Upper lobe of right lung (tissue), 1 donor: ENCODE data around the gene OR8D1. TPM values are rescaled to one million over a fixed set of nuclear protein-coding genes. Genes with fewer than 3 reads are reported as not detected.

Experiments used
- ATAC-seq: fragments of 200-7000 bp; cut with Tn5 transposase; one replicate; pipeline ENCODE4 v1.9.1; 2020; ENCODE audit warnings: mild to moderate bottlenecking, moderate library complexity
- DNase-seq: peaks from one replicate; pipeline ENCODE4 v3.0.0-alpha.2; 2020
- H3K27ac ChIP-seq: fragments of 200-600 bp; one replicate; pipeline ENCODE4 v1.8.0; 2022
- H3K27me3 ChIP-seq: fragments of 200-600 bp; one replicate; pipeline ENCODE4 v1.8.0; 2022; ENCODE audit warnings: mild to moderate bottlenecking
- H3K36me3 ChIP-seq: fragments of 200-600 bp; one replicate; pipeline ENCODE4 v1.8.0; 2022
- H3K4me1 ChIP-seq: fragments of 200-600 bp; one replicate; pipeline ENCODE4 v1.8.0; 2022
- H3K4me3 ChIP-seq: fragments of 200-600 bp; one replicate; pipeline ENCODE4 v1.8.0; 2022; ENCODE audit warnings: mild to moderate bottlenecking
- H3K9me3 ChIP-seq: fragments of 200-600 bp; one replicate; pipeline ENCODE4 v1.8.0; 2022
- intact Hi-C: fragments of 100-400 bp; cut with DNase I; formaldehyde crosslinking; loops from one replicate; pipeline ENCODE4 v1.11.0; 2022
- total RNA-seq: library from RNA; stranded (reverse); fragmentation: NEBNext Ultra II Directional; extraction: Animal tissue kit (Norgen Biotek cat#: 25700); gene quantifications from one replicate; pipeline ENCODE4 v1.2.1, GENCODE V29; 2021
- TF ChIP-seq, protein P1 (sequence below): fragments of 200-600 bp; IDR thresholded peaks from one replicate; pipeline ENCODE4 v1.8.0; 2022; ENCODE audit warnings: antibody characterized with exemption
- donor health status: DM: no; HTN: yes; CAD: no; lungs with severe emphysema.

OR8D1 gene
- total RNA-seq, 1 donor from 2014 or later, result not detected

DNA sequence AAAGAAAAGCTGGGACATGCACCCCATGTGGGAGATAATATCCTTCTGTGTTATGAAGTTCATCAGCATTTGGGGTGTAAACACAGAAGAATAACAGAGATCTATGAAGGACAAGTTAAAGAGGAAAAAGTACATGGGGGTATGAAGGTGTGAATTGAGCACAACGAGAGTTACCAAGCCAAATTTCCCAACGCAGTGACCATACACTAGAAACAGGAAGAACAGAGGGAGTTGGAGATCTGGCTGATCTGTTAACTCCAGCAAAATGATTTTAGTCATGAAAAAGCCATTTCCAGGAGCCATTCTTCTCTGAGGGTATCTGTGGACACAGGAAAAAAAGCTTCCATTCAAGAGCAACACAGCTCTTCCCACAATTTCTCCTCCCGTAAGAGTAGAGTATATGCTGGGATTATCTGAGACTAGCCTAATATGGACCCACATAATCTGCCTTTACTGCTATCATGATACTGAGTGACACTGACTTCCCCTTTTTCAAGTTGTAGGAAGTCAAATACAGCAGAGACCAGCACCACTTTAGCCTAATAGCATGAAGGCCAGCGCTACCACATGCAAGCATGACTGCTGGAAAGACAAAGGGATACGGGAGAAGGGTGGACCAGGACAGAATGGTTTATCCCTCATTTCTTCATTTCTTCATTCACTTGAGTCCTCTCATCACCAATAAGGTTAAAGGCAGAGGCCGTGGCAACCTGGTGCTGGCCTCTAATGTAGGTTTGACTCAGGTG is 25.8 kb upstream of the OR8D1 start:
- no peaks in the 10 kb centered on the region for H3K27me3 ChIP-seq
- H3K9me3 ChIP-seq, result no peaks in the 10 kb centered on the region
- TF ChIP-seq, protein P1, sequence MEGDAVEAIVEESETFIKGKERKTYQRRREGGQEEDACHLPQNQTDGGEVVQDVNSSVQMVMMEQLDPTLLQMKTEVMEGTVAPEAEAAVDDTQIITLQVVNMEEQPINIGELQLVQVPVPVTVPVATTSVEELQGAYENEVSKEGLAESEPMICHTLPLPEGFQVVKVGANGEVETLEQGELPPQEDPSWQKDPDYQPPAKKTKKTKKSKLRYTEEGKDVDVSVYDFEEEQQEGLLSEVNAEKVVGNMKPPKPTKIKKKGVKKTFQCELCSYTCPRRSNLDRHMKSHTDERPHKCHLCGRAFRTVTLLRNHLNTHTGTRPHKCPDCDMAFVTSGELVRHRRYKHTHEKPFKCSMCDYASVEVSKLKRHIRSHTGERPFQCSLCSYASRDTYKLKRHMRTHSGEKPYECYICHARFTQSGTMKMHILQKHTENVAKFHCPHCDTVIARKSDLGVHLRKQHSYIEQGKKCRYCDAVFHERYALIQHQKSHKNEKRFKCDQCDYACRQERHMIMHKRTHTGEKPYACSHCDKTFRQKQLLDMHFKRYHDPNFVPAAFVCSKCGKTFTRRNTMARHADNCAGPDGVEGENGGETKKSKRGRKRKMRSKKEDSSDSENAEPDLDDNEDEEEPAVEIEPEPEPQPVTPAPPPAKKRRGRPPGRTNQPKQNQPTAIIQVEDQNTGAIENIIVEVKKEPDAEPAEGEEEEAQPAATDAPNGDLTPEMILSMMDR, result no peak
- intact Hi-C loops, result no loop called here
- no peak for ATAC-seq
- H3K4me1 ChIP-seq, result no peaks in the 10 kb centered on the region
- DNase-seq, result no peak
- H3K4me3 ChIP-seq, result no peak overlapping the region
- no peaks in the 10 kb centered on the region for H3K36me3 ChIP-seq
- no peak overlapping the region for H3K27ac ChIP-seq

DNA sequence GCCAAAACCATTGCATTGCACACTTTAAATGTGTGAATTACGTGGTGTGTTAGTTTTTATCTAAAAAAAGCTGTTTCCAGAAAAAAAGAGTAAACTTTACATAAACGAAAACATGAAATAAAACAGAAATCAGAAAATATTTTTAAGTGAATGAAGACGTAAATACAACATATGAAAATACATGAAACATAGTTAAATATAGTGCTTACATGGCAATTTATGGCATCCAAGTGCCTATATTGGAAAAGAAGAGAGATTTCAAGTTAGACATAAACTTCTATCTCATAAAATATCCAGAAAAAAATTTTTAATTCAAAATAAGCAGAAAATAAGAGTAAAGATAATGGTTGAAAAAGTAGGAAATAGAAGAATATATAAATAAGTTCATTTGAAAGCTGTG is 18.1 kb upstream of the OR8D1 start:
- Histone ChIP-seq H3K27ac (no peak overlapping the region), H3K36me3 (no peaks in the 10 kb centered on the region), H3K4me1 (no peaks in the 10 kb centered on the region), H3K4me3 (no peak overlapping the region), H3K9me3 (no peaks in the 10 kb centered on the region), H3K27me3 (no peaks in the 10 kb centered on the region)
- intact Hi-C loops, result no loop called here
- no peak for DNase-seq
- no peak for ATAC-seq
- TF ChIP-seq, protein P1, result no peak

DNA sequence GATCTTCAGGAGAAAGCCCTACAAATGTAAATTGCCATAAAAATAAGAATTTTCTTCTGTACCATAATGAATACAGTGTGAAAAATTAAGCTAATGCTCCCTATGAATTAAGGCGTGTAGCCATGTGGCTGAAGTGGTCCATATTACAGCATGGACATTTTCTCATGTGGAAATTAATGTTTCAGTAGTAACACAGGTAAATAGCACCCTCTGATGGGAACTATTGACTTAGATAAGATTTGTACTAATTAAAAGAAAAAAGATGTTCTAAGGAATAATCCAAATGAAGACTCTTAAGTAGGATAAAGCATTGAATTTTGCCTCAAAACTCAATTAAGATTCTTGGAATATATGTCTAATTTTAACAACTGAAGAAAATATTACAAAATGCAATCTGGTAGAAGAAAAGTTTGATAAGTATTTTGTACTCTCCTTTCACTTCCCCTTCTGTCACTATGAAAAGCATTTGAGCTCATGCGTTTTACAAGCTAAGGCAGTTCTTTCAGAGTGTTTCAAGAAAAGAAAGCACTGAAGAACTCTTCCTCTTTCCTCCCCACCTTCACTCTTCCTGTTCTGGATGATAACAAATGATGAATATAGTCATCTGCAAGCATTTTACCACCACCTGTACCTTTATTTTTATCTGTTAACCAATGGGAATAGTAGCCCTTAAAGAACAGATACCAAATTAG is 16.2 kb upstream of the OR8D1 start:
- TF ChIP-seq, protein P1, result no peak
- H3K4me3 ChIP-seq, result no peak overlapping the region
- no peaks in the 10 kb centered on the region for H3K36me3 ChIP-seq
- no peak for DNase-seq
- no peak for ATAC-seq
- intact Hi-C loops, result no loop called here
- H3K9me3 ChIP-seq, result no peaks in the 10 kb centered on the region
- no peak overlapping the region for H3K27ac ChIP-seq
- no peaks in the 10 kb centered on the region for H3K4me1 ChIP-seq
- H3K27me3 ChIP-seq, result no peaks in the 10 kb centered on the region

DNA sequence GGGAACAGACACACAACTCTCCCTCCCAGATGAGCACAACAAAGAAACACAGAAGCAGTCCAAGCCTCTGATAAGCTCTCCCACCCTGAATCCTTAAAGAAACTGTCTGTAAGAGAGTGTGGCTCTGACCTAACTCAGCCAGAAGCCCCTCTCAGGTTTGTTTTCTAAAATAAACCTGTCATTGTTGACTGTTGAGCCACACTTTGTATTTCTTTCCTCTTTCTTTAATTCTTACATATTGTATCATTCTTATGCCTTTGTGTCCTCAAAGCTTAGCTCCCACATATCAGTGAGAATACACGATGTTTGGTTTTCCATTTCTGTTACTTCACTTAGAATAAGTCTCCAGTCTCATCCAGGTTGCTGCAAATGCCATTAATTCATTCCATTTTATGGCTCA is 14.0 kb upstream of the OR8D1 start:
- Histone ChIP-seq H3K27ac (no peak overlapping the region), H3K36me3 (no peaks in the 10 kb centered on the region), H3K27me3 (no peaks in the 10 kb centered on the region), H3K4me3 (no peak overlapping the region), H3K9me3 (no peaks in the 10 kb centered on the region), H3K4me1 (no peaks in the 10 kb centered on the region)
- ATAC-seq, result no peak
- no peak for DNase-seq
- intact Hi-C loops, result no loop called here
- TF ChIP-seq, protein P1, result no peak

DNA sequence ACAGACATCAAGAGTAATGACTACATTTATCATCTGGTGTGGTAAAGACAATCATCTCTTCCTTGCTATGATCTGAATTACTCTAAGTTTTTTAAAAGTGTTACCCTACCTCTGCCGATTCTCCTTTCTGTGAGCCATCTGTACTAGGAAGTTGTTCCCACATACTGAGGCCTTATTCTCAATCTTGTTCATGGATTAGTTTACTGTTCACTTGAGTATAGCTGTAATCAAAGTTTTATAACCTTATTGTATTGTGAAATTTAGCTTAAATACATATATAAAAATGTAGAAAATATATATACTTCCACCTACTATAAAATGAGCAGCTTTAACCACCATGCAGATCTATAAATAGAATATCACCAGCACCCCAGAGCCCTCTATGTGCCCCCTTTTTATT is 8.6 kb upstream of the OR8D1 start:
- Histone ChIP-seq H3K36me3 (no peaks in the 10 kb centered on the region), H3K27ac (no peak overlapping the region), H3K4me3 (no peak overlapping the region), H3K27me3 (peaks cover 4% of the 10 kb centered on the region), H3K9me3 (no peaks in the 10 kb centered on the region), H3K4me1 (no peaks in the 10 kb centered on the region)
- intact Hi-C loops, result no loop called here
- no peak for DNase-seq
- TF ChIP-seq, protein P1, result no peak
- ATAC-seq, result no peak
